Nephron progenitor cell (in vitro differentiated cells): ENCODE results near the gene SLPI.

Source experiments
- DNase-seq: peaks from one replicate; pipeline ENCODE4 v3.0.0; 2021
- H3K27ac Mint-ChIP-seq: 2 replicates; pipeline ENCODE4 v1.8.0; 2021; ENCODE audit warnings: mild to moderate bottlenecking, moderate library complexity, mixed read lengths
- H3K27me3 Mint-ChIP-seq: 2 replicates; pipeline ENCODE4 v1.8.0; 2021; ENCODE audit warnings: mild to moderate bottlenecking, low read depth, mixed read lengths; ENCODE audit not compliant: poor library complexity
- H3K36me3 Mint-ChIP-seq: 2 replicates; pipeline ENCODE4 v1.8.0; 2021; ENCODE audit warnings: low read depth, mixed read lengths
- H3K4me1 Mint-ChIP-seq: 2 replicates; pipeline ENCODE4 v1.8.0; 2021; ENCODE audit warnings: mixed read lengths
- H3K4me3 Mint-ChIP-seq: 2 replicates; pipeline ENCODE4 v1.8.0; 2021; ENCODE audit warnings: mild to moderate bottlenecking, moderate library complexity, mixed read lengths
- H3K9me3 Mint-ChIP-seq: 2 replicates; pipeline ENCODE4 v1.8.0; 2021; ENCODE audit warnings: mild to moderate bottlenecking, moderate library complexity, mixed read lengths
- CTCF ChIP-seq: fragments of 200-600 bp; sonication (generic); IDR thresholded peaks from 2 replicates; pipeline ENCODE4 v1.5.0; 2021; ENCODE audit warnings: antibody characterized with exemption

Gene SLPI

GRCh38 chr20:45257711-45258110 lies 3.3 kb upstream of the SLPI start:
- Mint-ChIP-seq H3K9me3 (no peaks in the 10 kb centered on the region), H3K27ac (no peak overlapping the region), H3K27me3 (peaks cover 18% of the 10 kb centered on the region), H3K36me3 (no peaks in the 10 kb centered on the region), H3K4me1 (peaks cover 33% of the 10 kb centered on the region), H3K4me3 (no peak overlapping the region)
- TF ChIP-seq CTCF: no peak
- no peak for DNase-seq

GRCh38 chr20:45257161-45257560 lies 2.8 kb upstream of the SLPI start:
- Mint-ChIP-seq H3K9me3 (no peaks in the 10 kb centered on the region), H3K4me3 (no peak overlapping the region), H3K36me3 (no peaks in the 10 kb centered on the region)

GRCh38 chr20:45253261-45253660 lies 1.1 kb downstream of the SLPI start:
- no peak overlapping the region for H3K4me3 Mint-ChIP-seq
- H3K4me1 Mint-ChIP-seq: peaks cover 13% of the 10 kb centered on the region
- H3K36me3 Mint-ChIP-seq: no peaks in the 10 kb centered on the region
- no peaks in the 10 kb centered on the region for H3K9me3 Mint-ChIP-seq
- TF ChIP-seq CTCF: no peak
- no peak overlapping the region for H3K27ac Mint-ChIP-seq
- DNase-seq: no peak
- H3K27me3 Mint-ChIP-seq: peaks cover 36% of the 10 kb centered on the region

More at GRCh38 chr20:45257161-45257560, 2.8 kb upstream of the SLPI start:
- Mint-ChIP-seq H3K27ac (no peak overlapping the region), H3K4me1 (peaks cover 33% of the 10 kb centered on the region), H3K27me3 (peaks cover 19% of the 10 kb centered on the region)
- no peak for TF ChIP-seq CTCF
- no peak for DNase-seq

GRCh38 chr20:45251884-45252560 lies 2.3 kb downstream of the SLPI start:
- Mint-ChIP-seq H3K9me3 (no peaks in the 10 kb centered on the region), H3K27me3 (peaks cover 45% of the 10 kb centered on the region), H3K4me1 (peaks cover 9% of the 10 kb centered on the region), H3K27ac (no peak overlapping the region), H3K4me3 (no peak overlapping the region), H3K36me3 (no peaks in the 10 kb centered on the region)
- TF ChIP-seq CTCF: no peak
- no peak for DNase-seq

GRCh38 chr20:45248609-45249008 lies 5.8 kb downstream of the SLPI start:
- Mint-ChIP-seq H3K9me3 (no peaks in the 10 kb centered on the region), H3K4me3 (no peak overlapping the region), H3K36me3 (no peaks in the 10 kb centered on the region), H3K27ac (no peak overlapping the region), H3K27me3 (peaks cover 65% of the 10 kb centered on the region), H3K4me1 (peaks cover 17% of the 10 kb centered on the region)
- DNase-seq: no peak
- TF ChIP-seq CTCF: no peak

- TF ChIP-seq CTCF: no peak
- no peaks in the 10 kb centered on the region for H3K36me3 Mint-ChIP-seq
- no peak overlapping the region for H3K27ac Mint-ChIP-seq
- H3K4me1 Mint-ChIP-seq: peaks cover 17% of the 10 kb centered on the region
- H3K4me3 Mint-ChIP-seq: no peak overlapping the region
- DNase-seq: no peak
- H3K9me3 Mint-ChIP-seq: no peaks in the 10 kb centered on the region
- peaks cover 69% of the 10 kb centered on the region for H3K27me3 Mint-ChIP-seq
Observed at GRCh38 chr20:45247865-45248264, 6.5 kb downstream of the SLPI start.
